Transverse colon (tissue), 4 donors: Measurements from ENCODE around the gene LHFPL6. TPM values are rescaled to one million over a fixed set of nuclear protein-coding genes. Genes with fewer than 3 reads are reported as not detected.

ENCODE experiments used
- DNase-seq: peaks from one replicate; pipeline ENCODE4 v3.0.0-alpha.2; 2019
- H3K27ac ChIP-seq, 4 donors: fragments of 200-600 bp; sonication (generic); 2 replicates each; pipeline ENCODE4 v1.5.1; 2016 to 2018; ENCODE audit warnings: inconsistent platforms in 4 of 4
- H3K27me3 ChIP-seq: fragments of 200-600 bp; sonication (generic); 2 replicates; pipeline ENCODE4 v1.5.1; 2017; ENCODE audit warnings: inconsistent platforms
- H3K36me3 ChIP-seq, 4 donors: fragments of 200-600 bp; sonication (generic); 2 replicates each; pipeline ENCODE4 v1.5.1; 2017 to 2019; ENCODE audit warnings: inconsistent platforms in 4 of 4
- H3K4me1 ChIP-seq, 4 donors: fragments of 200-600 bp; sonication (generic); 2 replicates each; pipeline ENCODE4 v1.5.1; 2017 to 2020; ENCODE audit warnings: inconsistent platforms in 4 of 4
- H3K4me3 ChIP-seq, 4 donors: fragments of 200-600 bp; sonication (generic); 1 replicate in 1 of 4; 2 replicates in 3 of 4; pipeline versions ENCODE4 v1.5.1 to v1.6.1; 2017 to 2019; ENCODE audit warnings: inconsistent platforms in 4 of 4
- H3K9me3 ChIP-seq, 2 donors: fragments of 200-600 bp; sonication (generic); 2 replicates each; pipeline ENCODE4 v1.5.1; 2017 to 2019; ENCODE audit warnings: inconsistent platforms in 2 of 2
- EP300 ChIP-seq: sonication (generic); formaldehyde crosslinking; IDR thresholded peaks from one replicate; pipeline ENCODE4 v1.6.1; 2017; ENCODE audit warnings: antibody characterized with exemption, low read depth
- POLR2A ChIP-seq: fragments of 450-650 bp; IDR thresholded peaks from one replicate; pipeline ENCODE4 v1.6.1; 2016; ENCODE audit warnings: antibody characterized with exemption, mild to moderate bottlenecking, moderate library complexity
- POLR2AphosphoS5 ChIP-seq, 3 donors: sonication (generic); formaldehyde crosslinking; IDR thresholded peaks; one replicate each; pipeline ENCODE4 v1.6.1; 2016; ENCODE audit warnings: antibody characterized with exemption in 3 of 3
- WGBS, 2 donors: methylation state at CpG; one replicate each; pipeline ENCODE4 v1.1.5; 2018; ENCODE audit warnings: low coverage in 1 of 2; 5-methylcytosine and 5-hydroxymethylcytosine counted together
- in situ Hi-C, 4 donors: fragments of 200-750 bp; cut with MboI; loops; one replicate each; pipeline versions ENCODE4 v1.15.0 to v1.15.1; 2017; ENCODE audit warnings: low sequenced_read_pairs in 3 of 4, low pct_ligation_motif_present in 1 of 4, low pct_unique_long_range_greater_than_20kb in 1 of 4
- intact Hi-C: fragments of 100-400 bp; cut with DNase I; formaldehyde crosslinking; loops from one replicate; pipeline ENCODE4 v1.15.1; 2023; ENCODE audit warnings: low total_unique reads
- total RNA-seq, 4 donors: library from RNA; depleted of rRNA; stranded (reverse); fragments of >200 nt; gene quantifications; one replicate each; pipeline ENCODE4 v1.1.0, GENCODE V29; 2016
- TF ChIP-seq, protein P1 (sequence below), 5 experiments: fragments of 200-600 bp in 3 of 5; fragments of 450-650 bp in 2 of 5; sonication (generic) in 3 of 5; IDR thresholded peaks; 1 replicate in 2 of 5; 2 replicates in 3 of 5; pipeline ENCODE4 v1.5.1; 2016 to 2017; ENCODE audit warnings: antibody characterized with exemption in 5 of 5, inconsistent platforms in 3 of 5, mild to moderate bottlenecking in 2 of 5, moderate library complexity in 1 of 5

The LHFPL6 gene
- total RNA-seq, 4 donors from 2014 or later = 4.2 to 18.6 (median 9.3) TPM

GRCh38 chr13:39510316-39510695, 92.7 kb downstream of the LHFPL6 start:
- no peak for DNase-seq
- WGBS, 2 donors = 67% methylated on average over 1 of the region's 1 CpG; no CpG with 5 or more reads in 1 of the 2 donors
- Histone ChIP-seq H3K27me3 (no peaks in the 10 kb centered on the region), H3K4me1 (peaks cover 0 to 3% (median under 1%) of the 10 kb centered on the region in 4 donors), H3K36me3 (no peaks in the 10 kb centered on the region), H3K27ac (no peak overlapping the region), H3K4me3 (no peak overlapping the region), H3K9me3 (no peaks in the 10 kb centered on the region)
- in situ Hi-C loops (no loop called here), intact Hi-C loops (no loop called here)
- TF ChIP-seq EP300 = no peak
- no peak for TF ChIP-seq POLR2A
- no peak for TF ChIP-seq POLR2AphosphoS5 (IDR thresholded peaks at IDR 0.05)
- TF ChIP-seq, protein P1, sequence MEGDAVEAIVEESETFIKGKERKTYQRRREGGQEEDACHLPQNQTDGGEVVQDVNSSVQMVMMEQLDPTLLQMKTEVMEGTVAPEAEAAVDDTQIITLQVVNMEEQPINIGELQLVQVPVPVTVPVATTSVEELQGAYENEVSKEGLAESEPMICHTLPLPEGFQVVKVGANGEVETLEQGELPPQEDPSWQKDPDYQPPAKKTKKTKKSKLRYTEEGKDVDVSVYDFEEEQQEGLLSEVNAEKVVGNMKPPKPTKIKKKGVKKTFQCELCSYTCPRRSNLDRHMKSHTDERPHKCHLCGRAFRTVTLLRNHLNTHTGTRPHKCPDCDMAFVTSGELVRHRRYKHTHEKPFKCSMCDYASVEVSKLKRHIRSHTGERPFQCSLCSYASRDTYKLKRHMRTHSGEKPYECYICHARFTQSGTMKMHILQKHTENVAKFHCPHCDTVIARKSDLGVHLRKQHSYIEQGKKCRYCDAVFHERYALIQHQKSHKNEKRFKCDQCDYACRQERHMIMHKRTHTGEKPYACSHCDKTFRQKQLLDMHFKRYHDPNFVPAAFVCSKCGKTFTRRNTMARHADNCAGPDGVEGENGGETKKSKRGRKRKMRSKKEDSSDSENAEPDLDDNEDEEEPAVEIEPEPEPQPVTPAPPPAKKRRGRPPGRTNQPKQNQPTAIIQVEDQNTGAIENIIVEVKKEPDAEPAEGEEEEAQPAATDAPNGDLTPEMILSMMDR (IDR thresholded peaks at IDR 0.05) = no peak

DNA sequence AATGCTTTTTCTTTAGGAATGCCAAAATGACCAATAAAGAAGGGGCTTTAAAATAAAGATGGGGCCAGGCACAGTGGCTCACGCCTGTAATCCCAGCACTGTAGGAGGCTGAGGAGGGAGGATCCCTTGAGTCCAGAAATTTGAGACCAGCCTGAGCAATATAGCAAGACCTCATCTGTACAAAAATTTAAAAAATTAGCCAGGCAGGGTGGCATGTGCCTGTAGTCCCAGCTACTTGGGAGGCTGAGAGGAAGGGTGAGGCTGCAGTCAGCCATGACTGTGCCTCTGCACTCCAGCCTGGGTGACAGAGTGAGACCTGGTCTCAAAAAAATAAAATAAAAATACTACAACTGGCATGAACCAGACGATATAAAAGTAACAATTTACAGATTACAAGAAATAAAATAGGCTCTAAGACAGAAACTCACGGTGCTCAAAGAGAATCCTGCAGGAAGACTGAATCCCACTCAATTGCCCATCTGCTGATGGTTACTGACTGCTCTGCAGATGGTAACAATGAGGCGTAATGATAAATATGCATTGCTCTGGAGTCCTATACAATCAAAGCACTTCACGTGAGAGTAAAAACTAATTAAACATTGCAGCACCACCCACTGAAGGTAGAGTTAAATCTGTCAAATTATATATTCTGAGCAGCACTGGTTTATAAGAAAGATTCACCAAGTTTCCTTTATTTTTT, 93.2 kb downstream of the LHFPL6 start:
- 40 to 61% methylated on average over 5 of the region's 5 CpGs for WGBS, 2 donors
- intact Hi-C loops = no loop called here
- in situ Hi-C loops = no loop called here

GRCh38 chr13:39506559-39507390, 96.2 kb downstream of the LHFPL6 start:
- in situ Hi-C loops = no loop called here
- no peak for DNase-seq
- no peak overlapping the region for H3K4me3 ChIP-seq
- no peaks in the 10 kb centered on the region for H3K9me3 ChIP-seq
- TF ChIP-seq EP300 (no peak), POLR2AphosphoS5 (IDR thresholded peaks at IDR 0.05) (no peak), POLR2A (no peak)
- TF ChIP-seq, protein P1 (IDR thresholded peaks at IDR 0.05) = no peak
- H3K36me3 ChIP-seq = no peaks in the 10 kb centered on the region
- WGBS, 2 donors = 47 to 56% methylated on average over 7 of the region's 7 CpGs
- H3K27me3 ChIP-seq = no peaks in the 10 kb centered on the region
- H3K27ac ChIP-seq = no peak overlapping the region
- intact Hi-C loops = no loop called here
- peaks cover 0 to 3% (median 0%) of the 10 kb centered on the region in 4 donors for H3K4me1 ChIP-seq

More for the DNA sequence above, 93.2 kb downstream of the LHFPL6 start:
- Histone ChIP-seq H3K36me3 (no peaks in the 10 kb centered on the region), H3K4me3 (no peak overlapping the region), H3K27ac (no peak overlapping the region), H3K27me3 (no peaks in the 10 kb centered on the region), H3K9me3 (no peaks in the 10 kb centered on the region), H3K4me1 (peaks cover 0 to 3% (median 0%) of the 10 kb centered on the region in 4 donors)
- TF ChIP-seq POLR2AphosphoS5 (IDR thresholded peaks at IDR 0.05) = no peak
- TF ChIP-seq, protein P1 (IDR thresholded peaks at IDR 0.05) = no peak
- TF ChIP-seq EP300 = no peak
- no peak for TF ChIP-seq POLR2A
- DNase-seq = no peak

GRCh38 chr13:39505151-39505550, 97.8 kb downstream of the LHFPL6 start:
- DNase-seq = no peak
- Histone ChIP-seq H3K36me3 (no peaks in the 10 kb centered on the region), H3K4me1 (peaks cover 0 to 3% (median 0%) of the 10 kb centered on the region in 4 donors), H3K9me3 (no peaks in the 10 kb centered on the region), H3K27ac (no peak overlapping the region), H3K27me3 (no peaks in the 10 kb centered on the region), H3K4me3 (no peak overlapping the region)
- intact Hi-C loops = no loop called here
- in situ Hi-C loops = no loop called here
- 78 to 96% methylated on average over 4 to 5 of the region's 5 CpGs for WGBS, 2 donors
- TF ChIP-seq POLR2AphosphoS5 (IDR thresholded peaks at IDR 0.05) (no peak), POLR2A (no peak), EP300 (no peak)
- TF ChIP-seq, protein P1 (IDR thresholded peaks at IDR 0.05) = no peak
